HG03575 (cell line): Measurements from ENCODE around the gene GLDN.

Experiments used
- ATAC-seq: cut with Tn5 transposase; IDR thresholded peaks from one replicate; pipeline ENCODE4 v1.9.1; 2021; ENCODE audit not compliant: unreplicated experiment, insufficient number of reproducible peaks, low FRiP score; ENCODE audit errors: extremely low read depth

GLDN gene

GRCh38 chr15:51341366-51342226, at the start of gene GLDN:
TSS of gene GLDN (plus strand) at chr15:51341655. CDS start at chr15:51341685, 30 bp downstream.
- ATAC-seq = no peak

- ATAC-seq = no peak
Observed at GRCh38 chr15:51298620-51299019, 42.8 kb upstream of the GLDN start.

DNA sequence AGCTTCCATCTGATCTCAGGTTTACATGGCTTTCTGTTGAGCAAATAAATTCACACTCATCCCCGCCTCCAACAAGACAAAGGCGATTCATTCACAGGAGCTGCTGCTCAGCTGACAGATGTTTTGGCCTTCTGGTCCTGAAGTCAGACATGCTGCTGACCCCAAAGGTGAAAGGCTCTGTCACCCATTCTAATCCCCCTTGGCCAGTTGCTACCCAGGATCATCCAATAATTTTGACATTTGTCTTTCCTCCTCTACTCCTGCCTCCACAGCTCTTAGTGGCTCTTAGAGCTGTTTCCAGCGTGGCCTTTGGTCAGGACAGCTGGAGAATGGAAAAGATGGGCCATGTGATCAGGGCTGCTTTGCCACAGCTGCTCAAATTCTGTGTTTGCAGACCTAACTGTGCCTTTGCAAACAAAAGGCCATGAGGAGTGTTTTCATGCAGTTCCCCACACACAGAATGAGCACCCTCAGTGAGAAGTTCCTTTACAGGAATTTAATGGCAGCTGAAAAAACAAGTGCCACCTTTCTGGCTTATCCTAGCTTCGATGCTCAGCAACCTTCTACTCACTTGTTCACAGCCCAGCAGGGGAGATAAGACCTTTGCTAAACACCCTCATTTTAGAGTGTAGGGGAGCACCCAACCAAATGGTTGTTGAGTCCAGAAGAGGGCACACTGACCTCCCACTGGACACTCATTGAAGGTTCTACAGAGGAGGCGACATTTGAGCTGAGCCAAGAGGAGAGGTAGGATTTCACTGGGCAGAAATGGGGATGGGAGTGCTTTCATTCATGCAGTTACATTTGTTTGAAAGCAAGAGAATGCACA, 42.1 kb upstream of the GLDN start:
- ATAC-seq = no peak

- no peak for ATAC-seq
Observed at GRCh38 chr15:51302480-51302879, 39.0 kb upstream of the GLDN start.

- ATAC-seq = no peak
Observed at GRCh38 chr15:51303462-51303980, 37.9 kb upstream of the GLDN start.

- no peak for ATAC-seq
Observed at GRCh38 chr15:51307325-51307724, 34.1 kb upstream of the GLDN start.

GRCh38 chr15:51307811-51308210, 33.6 kb upstream of the GLDN start:
- ATAC-seq = no peak

- no peak for ATAC-seq
Observed at GRCh38 chr15:51310064-51310463, 31.4 kb upstream of the GLDN start.

DNA sequence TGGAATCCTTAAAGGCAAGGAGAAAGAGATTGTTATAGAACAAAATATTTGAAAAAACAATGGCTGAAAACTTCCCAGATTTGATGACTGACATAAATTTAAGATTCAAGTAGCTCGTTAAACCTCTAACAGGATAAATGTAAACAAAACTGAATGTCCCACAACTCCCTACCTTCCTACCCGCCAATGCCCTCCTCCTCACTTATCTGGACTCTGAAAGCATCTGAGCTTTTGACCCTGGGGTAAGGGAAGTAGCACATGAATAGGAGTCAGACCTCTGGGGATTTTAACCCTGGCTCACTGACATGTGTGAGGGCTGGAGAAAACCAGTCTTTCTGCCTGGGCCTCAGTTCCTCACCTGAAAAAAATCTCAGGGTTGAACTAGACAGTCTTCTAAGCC, 29.9 kb upstream of the GLDN start:
- ATAC-seq = no peak

DNA sequence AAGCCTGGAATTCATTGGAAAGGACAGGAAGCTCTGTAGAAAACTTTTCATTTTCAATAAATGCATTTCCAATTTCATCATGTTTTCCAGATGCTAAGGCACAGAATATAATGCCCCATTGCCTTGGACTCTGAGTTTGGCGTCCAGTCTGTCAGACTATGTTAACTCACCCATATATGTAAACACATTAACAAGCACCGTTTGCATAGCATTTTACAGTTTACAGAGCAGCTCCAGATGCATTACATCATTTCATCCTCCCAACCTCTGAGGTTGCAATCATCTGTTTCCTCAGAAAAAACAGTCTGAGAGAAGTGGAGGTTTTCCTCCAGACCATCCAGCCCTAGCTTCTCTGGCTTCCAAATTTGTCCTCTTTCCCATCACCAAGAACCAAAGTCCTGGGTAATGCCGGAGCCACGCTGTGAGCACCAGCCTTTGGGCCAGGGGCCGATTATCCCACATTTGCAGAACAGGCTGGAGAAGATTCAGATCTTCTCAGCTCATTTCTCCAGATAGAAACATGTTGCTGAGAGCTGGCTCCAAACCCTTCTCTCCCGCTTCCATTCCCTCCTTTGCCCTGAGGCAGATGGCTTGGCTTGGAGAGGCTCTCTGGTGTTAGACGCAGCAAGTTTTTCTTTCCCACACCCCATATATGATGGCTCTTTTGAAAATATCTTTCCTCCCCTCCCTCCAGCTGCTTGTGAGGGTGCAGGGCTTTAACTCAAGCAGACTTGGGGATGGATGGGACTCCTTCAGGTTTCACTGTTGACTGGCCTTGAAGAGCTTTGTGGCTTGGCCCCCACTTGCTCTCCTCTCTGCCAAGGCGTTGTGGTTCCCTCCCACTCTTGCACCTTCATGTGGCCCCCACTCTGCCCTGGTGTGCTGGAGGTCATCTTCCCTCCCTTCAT, 29.0 kb upstream of the GLDN start:
- no peak for ATAC-seq

GRCh38 chr15:51313074-51313393, 28.4 kb upstream of the GLDN start:
- ATAC-seq = no peak

DNA sequence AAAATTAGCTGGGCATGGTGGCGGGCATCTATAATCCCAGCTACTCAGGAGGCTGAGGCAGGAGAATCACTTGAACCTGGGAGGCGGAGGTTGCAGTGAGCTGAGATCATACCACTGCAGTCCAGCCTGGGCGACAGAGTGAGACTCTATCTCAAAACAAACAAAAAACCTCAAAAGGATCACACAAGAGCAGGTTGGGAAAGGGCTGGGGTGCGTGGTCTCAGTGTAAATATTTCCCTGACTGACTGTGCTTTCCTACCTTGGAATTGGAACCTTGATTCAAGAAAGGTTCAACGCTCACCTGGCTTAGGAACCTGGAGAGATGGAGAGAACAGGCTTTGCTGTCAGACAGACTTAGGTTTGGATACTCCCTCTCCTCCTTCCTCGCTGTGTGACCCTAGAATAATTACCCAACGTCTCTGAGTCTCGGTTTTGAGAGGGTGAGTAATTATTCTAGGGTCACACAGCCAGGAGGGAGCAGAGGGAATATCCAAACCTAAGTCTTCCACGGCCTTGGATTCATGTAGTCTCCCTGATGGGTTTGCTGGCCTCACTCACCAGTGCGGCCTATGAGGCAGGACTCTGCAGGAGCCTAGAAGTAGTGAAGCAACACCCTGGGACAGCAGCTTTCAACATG, 27.7 kb upstream of the GLDN start:
- ATAC-seq = no peak

GRCh38 chr15:51314391-51315337, 26.8 kb upstream of the GLDN start:
- no peak for ATAC-seq

GRCh38 chr15:51315726-51316125, 25.7 kb upstream of the GLDN start:
- ATAC-seq = no peak

DNA sequence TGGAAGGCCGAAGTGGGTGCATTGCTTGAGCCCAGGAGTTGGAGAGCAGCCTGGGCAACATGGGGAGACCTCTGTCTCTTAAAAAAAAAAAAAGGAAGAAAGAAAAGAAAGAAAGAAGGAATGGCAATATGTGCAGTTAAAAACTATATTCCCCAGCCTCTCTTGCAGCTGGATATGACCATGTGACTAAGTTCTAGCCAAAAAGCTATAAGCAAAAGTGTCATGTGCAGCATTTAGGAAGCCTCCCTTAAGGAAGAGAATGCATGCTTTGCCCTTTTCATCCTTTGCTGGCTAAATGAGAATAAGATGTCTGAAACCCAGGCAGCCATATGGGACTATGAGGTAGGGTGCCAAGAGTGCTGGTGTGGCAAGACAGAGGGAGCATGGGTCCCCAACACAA, 24.8 kb upstream of the GLDN start:
- no peak for ATAC-seq

DNA sequence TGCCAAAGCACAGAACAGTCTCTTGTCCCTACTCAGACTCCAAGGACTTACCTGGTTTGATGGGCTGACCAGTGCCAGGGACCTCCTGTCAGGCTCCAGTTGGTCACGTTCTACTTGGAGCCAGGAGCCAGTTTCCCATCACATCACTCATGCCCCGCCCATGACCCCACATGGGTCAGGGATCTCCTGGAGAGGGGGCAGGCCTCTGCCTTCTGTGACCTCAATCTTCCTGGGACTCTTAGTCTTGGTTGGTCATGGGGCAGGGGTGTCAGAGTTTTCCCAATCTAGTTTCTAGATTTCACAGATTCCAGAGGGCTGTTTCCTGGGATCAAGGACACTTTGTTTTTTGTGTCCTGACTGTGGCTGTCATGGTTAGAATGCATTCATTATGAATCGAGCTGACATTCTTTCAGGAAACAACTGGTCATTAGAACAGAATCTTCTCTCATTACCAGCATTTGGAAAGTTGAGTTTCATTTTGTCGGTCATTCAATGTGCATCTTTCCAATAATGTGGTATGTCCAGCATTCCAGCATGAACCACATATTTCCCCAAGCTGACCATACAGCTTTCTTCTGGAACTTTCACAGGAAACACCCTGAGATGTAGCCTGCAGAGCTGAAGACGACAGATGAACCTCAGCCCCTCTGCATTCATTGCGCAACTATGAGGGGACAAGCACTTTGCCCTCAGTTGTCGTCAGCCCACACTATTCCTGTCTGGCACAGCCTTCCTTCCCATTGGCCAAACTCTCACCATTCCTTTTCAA, 22.9 kb upstream of the GLDN start:
- no peak for ATAC-seq

DNA sequence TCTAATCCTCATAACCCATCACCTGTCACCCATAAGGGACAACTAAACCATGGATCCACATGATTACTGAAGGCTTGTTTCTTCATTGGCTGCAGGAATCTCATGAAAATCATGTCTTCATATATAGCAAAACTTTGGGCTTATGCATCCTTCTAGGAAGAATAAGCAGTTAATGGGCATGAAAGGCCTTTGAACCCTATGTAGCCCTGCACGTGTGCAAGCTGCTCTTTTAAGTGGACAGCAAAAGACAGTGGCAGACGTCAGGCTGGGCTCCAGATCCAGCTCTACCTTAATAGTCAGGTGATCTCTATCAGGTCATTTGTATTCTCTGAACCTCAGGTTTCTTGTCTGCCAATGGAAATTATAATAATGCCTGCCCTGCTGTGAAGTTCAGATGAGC, 21.9 kb upstream of the GLDN start:
- no peak for ATAC-seq
